CD4-positive, alpha-beta T cell treated with Interleukin-4 for 1 hour (primary cell): ENCODE results near the gene RTN4RL2.

Experiments used
- DNase-seq, 2 donors: peaks; one replicate each; pipeline ENCODE4 v3.0.0-alpha.2; 2020 to 2022

Gene RTN4RL2

GRCh38 chr11:57500926-57501325, 40.6 kb downstream of the RTN4RL2 start:
- DNase-seq: no peak

- no peak for DNase-seq
Observed at GRCh38 chr11:57501953-57502352, 41.6 kb downstream of the RTN4RL2 start.

- DNase-seq: no peak
Observed at GRCh38 chr11:57502376-57502775, 42.0 kb downstream of the RTN4RL2 start.

GRCh38 chr11:57502870-57503269, 42.5 kb downstream of the RTN4RL2 start:
- DNase-seq: no peak

- DNase-seq: no peak
Observed at GRCh38 chr11:57504511-57504910, 44.2 kb downstream of the RTN4RL2 start.

GRCh38 chr11:57506522-57506921, 46.2 kb downstream of the RTN4RL2 start:
- no peak for DNase-seq

- no peak for DNase-seq
Observed at GRCh38 chr11:57508341-57509170, 48.2 kb downstream of the RTN4RL2 start.

GRCh38 chr11:57511741-57512430, 51.6 kb downstream of the RTN4RL2 start:
- no peak for DNase-seq

- DNase-seq: no peak
Observed at GRCh38 chr11:57512646-57513451, 52.5 kb downstream of the RTN4RL2 start.

GRCh38 chr11:57513452-57513795, 53.1 kb downstream of the RTN4RL2 start:
- no peak for DNase-seq

GRCh38 chr11:57513911-57514537, 53.7 kb downstream of the RTN4RL2 start:
- DNase-seq: peak in 1 of 2 donors; percentile 27

GRCh38 chr11:57514538-57515331, 54.4 kb downstream of the RTN4RL2 start:
- peak in 1 of 2 donors; percentile 44 for DNase-seq

- peak in 1 of 2 donors; percentile 16 for DNase-seq
Observed at GRCh38 chr11:57515332-57516060, 55.2 kb downstream of the RTN4RL2 start, which contains the start of gene SLC43A1. Gene SLC43A1, minus strand, starts transcription at chr11:57515702. Its CDS starts 1,591 bp downstream, at chr11:57514111.

- DNase-seq: no peak
Observed at GRCh38 chr11:57516061-57516443, 55.7 kb downstream of the RTN4RL2 start.

- no peak for DNase-seq
Observed at GRCh38 chr11:57521116-57521515, 60.8 kb downstream of the RTN4RL2 start.

- DNase-seq: no peak
Observed at GRCh38 chr11:57523419-57523818, 63.1 kb downstream of the RTN4RL2 start.
